Femur (tissue), 1 donor: Measurements from ENCODE around the gene PCBP3.

Experiments
- DNase-seq: peaks from one replicate; pipeline ENCODE4 v3.0.0-alpha.2; 2017

The PCBP3 gene

GRCh38 chr21:45818276-45818903 lies 174.9 kb downstream of the PCBP3 start:
- DNase-seq: no peak

GRCh38 chr21:45818904-45819285 lies 175.4 kb downstream of the PCBP3 start:
- DNase-seq: no peak

GRCh38 chr21:45819478-45820170 lies 176.1 kb downstream of the PCBP3 start:
- DNase-seq: no peak

GRCh38 chr21:45820171-45821091 lies 176.9 kb downstream of the PCBP3 start:
- DNase-seq: peak; percentile 89

GRCh38 chr21:45821315-45821962 lies 177.9 kb downstream of the PCBP3 start:
- no peak for DNase-seq

- no peak for DNase-seq
Measured at GRCh38 chr21:45821998-45822397, 178.5 kb downstream of the PCBP3 start.

- DNase-seq: no peak
Measured at GRCh38 chr21:45822429-45823099, 179.0 kb downstream of the PCBP3 start.

- no peak for DNase-seq
Measured at GRCh38 chr21:45823100-45823681, 179.7 kb downstream of the PCBP3 start.

GRCh38 chr21:45824546-45825215 lies 181.2 kb downstream of the PCBP3 start:
- DNase-seq: no peak

- no peak for DNase-seq
Measured at GRCh38 chr21:45825219-45825618, 181.7 kb downstream of the PCBP3 start.

- no peak for DNase-seq
Measured at GRCh38 chr21:45826676-45827301, 183.3 kb downstream of the PCBP3 start.

GRCh38 chr21:45827302-45827692 lies 183.8 kb downstream of the PCBP3 start:
- no peak for DNase-seq

- DNase-seq: no peak
Measured at GRCh38 chr21:45827881-45828579, 184.5 kb downstream of the PCBP3 start.

GRCh38 chr21:45828580-45829570 lies 185.3 kb downstream of the PCBP3 start:
- DNase-seq: no peak

- DNase-seq: no peak
Measured at GRCh38 chr21:45829668-45830067, 186.1 kb downstream of the PCBP3 start.

- DNase-seq: peak; percentile 52
Measured at GRCh38 chr21:45830221-45830640, 186.7 kb downstream of the PCBP3 start.

- DNase-seq: no peak
Measured at GRCh38 chr21:45830720-45831366, 187.3 kb downstream of the PCBP3 start.

GRCh38 chr21:45831991-45832740 lies 188.6 kb downstream of the PCBP3 start:
- DNase-seq: no peak
